Measurements from ENCODE around the gene GLMN. TPM values are rescaled to one million over a fixed set of nuclear protein-coding genes. Genes with fewer than 3 reads are reported as not detected.

GLMN gene
- total RNA-seq, 1 experiment from 2014 or later, result 23.6 TPM

GRCh38 chr1:92306020-92306419, 7.2 kb upstream of the GLMN start:
- Histone ChIP-seq H3K9me3 (ENCODE audit: control insufficient read depth, low read depth, low read length) (no peaks in the 10 kb centered on the region), H2BK15ac (ENCODE audit: low read depth, low read length) (no peak overlapping the region), H4K91ac (ENCODE audit: insufficient read length, low read depth, low read length) (no peak overlapping the region), H3K56ac (ENCODE audit: insufficient read length, low read depth, low read length) (no peak overlapping the region), H3K18ac (ENCODE audit: insufficient read length, low read depth, low read length) (no peak overlapping the region), H3K79me2 (ENCODE audit: insufficient read depth, low read length) (no peaks in the 10 kb centered on the region), H2AK5ac (ENCODE audit: insufficient read length, low read length) (no peak overlapping the region), H3K27me3 (ENCODE audit: insufficient read depth, low read length) (no peaks in the 10 kb centered on the region), H3K23me2 (ENCODE audit: insufficient read length, low read depth, low read length, poor library complexity, severe bottlenecking) (no peaks in the 10 kb centered on the region), H3K14ac (ENCODE audit: insufficient read depth, low read length) (no peak overlapping the region), H3T11ph (ENCODE audit: low read length) (no peak overlapping the region), H2BK12ac (ENCODE audit: insufficient read length, low read depth, low read length) (no peak overlapping the region), H2BK5ac (ENCODE audit: insufficient read length, low read length) (no peak overlapping the region), H4K5ac (ENCODE audit: insufficient read length, low read depth, low read length) (no peak overlapping the region), H3K4me1 (ENCODE audit: insufficient read depth, low read length) (no peaks in the 10 kb centered on the region), H3K9ac (ENCODE audit: extremely low read depth, insufficient read length, low read length) (no peak overlapping the region), H4K20me1 (ENCODE audit: control insufficient read depth, insufficient read depth, insufficient read length) (no peaks in the 10 kb centered on the region), H3K23ac (ENCODE audit: insufficient read length, low read depth, low read length) (no peak overlapping the region), H3K27ac (ENCODE audit: insufficient read length, low read depth, low read length) (no peak overlapping the region), H3K4me2 (ENCODE audit: insufficient read depth, insufficient read length, low read length) (no peak overlapping the region), H3K79me1 (ENCODE audit: insufficient read depth, low read depth, low read length, poor library complexity, severe bottlenecking) (no peaks in the 10 kb centered on the region), H3K4ac (ENCODE audit: low read depth, low read length) (no peak overlapping the region), H4K8ac (replicated peaks; ENCODE audit: insufficient read length, low read depth, low read length) (no peak overlapping the region), H2BK20ac (ENCODE audit: low read depth, low read length, poor library complexity, severe bottlenecking) (no peak overlapping the region), H2BK120ac (ENCODE audit: low read depth, low read length, poor library complexity, severe bottlenecking) (no peak overlapping the region), H2AFZ (ENCODE audit: low read length) (no peak overlapping the region)
- DNase-seq, result no peak
- Mint-ChIP-seq H3K36me3 (ENCODE audit: insufficient read depth in 1 of 3, low read depth in 3 of 3) (peaks cover 14 to 47% (median 42%) of the 10 kb centered on the region in 3 experiments), H3K9me3 (no peaks in the 10 kb centered on the region), H3K4me3 (no peak overlapping the region), H3K4me1 (peaks cover 3 to 5% of the 10 kb centered on the region in 2 experiments; a peak in 2 of 4 replicates), H3K27ac (no peak overlapping the region), H3K27me3 (ENCODE audit: low read depth) (no peaks in the 10 kb centered on the region)
- no peak for TF ChIP-seq CTCF (conservative IDR thresholded peaks at IDR 0.05)
